ENCODE measurements around the gene RFX3.

RFX3 gene

GRCh38 chr9:3513265-3513818 is 12.5 kb downstream of the RFX3 start:
- DNase-seq: no peak

GRCh38 chr9:3511551-3511950 is 14.2 kb downstream of the RFX3 start:
- DNase-seq: no peak

GRCh38 chr9:3510796-3511195 is 15.0 kb downstream of the RFX3 start:
- DNase-seq: no peak

GRCh38 chr9:3509926-3510325 is 15.9 kb downstream of the RFX3 start:
- no peak for DNase-seq

GRCh38 chr9:3508521-3509291 is 17.1 kb downstream of the RFX3 start:
- no peak for DNase-seq

GRCh38 chr9:3508078-3508431 is 17.7 kb downstream of the RFX3 start:
- no peak for DNase-seq

GRCh38 chr9:3507395-3508077 is 18.3 kb downstream of the RFX3 start:
- no peak for DNase-seq

- no peak for DNase-seq
Observed at GRCh38 chr9:3506164-3506563, 19.6 kb downstream of the RFX3 start.

GRCh38 chr9:3502560-3503398 is 23.0 kb downstream of the RFX3 start:
- no peak for DNase-seq

- DNase-seq: no peak
Observed at GRCh38 chr9:3500044-3500443, 25.8 kb downstream of the RFX3 start.

GRCh38 chr9:3498691-3499090 is 27.1 kb downstream of the RFX3 start:
- DNase-seq: no peak

- DNase-seq: no peak
Observed at GRCh38 chr9:3497857-3498256, 27.9 kb downstream of the RFX3 start.

- no peak for DNase-seq
Observed at GRCh38 chr9:3497401-3497800, 28.4 kb downstream of the RFX3 start.

GRCh38 chr9:3495855-3496254 is 29.9 kb downstream of the RFX3 start:
- DNase-seq: no peak

GRCh38 chr9:3492214-3492613 is 33.6 kb downstream of the RFX3 start:
- no peak for DNase-seq

- no peak for DNase-seq
Observed at GRCh38 chr9:3491450-3491849, 34.4 kb downstream of the RFX3 start.

- DNase-seq: no peak
Observed at GRCh38 chr9:3490957-3491356, 34.8 kb downstream of the RFX3 start.

GRCh38 chr9:3482578-3482977 is 43.2 kb downstream of the RFX3 start:
- DNase-seq: no peak

GRCh38 chr9:3480353-3480655 is 45.5 kb downstream of the RFX3 start:
- DNase-seq: no peak

- no peak for DNase-seq
Observed at GRCh38 chr9:3479514-3480352, 46.1 kb downstream of the RFX3 start.

- DNase-seq: no peak
Observed at GRCh38 chr9:3478549-3478953, 47.2 kb downstream of the RFX3 start.

- DNase-seq: no peak
Observed at GRCh38 chr9:3477236-3477834, 48.5 kb downstream of the RFX3 start.
